MM.1S (cell line): Measurements from ENCODE around the gene ACTL6B.

Experiments
- EZH2 ChIP-seq: fragments of 300-600 bp; sonication (generic); optimal IDR thresholded peaks from 2 replicates; pipeline ENCODE3; 2017; ENCODE audit warnings: low read depth, mild to moderate bottlenecking, antibody characterized with exemption, low read length, mixed read lengths
- EZH2phosphoT487 ChIP-seq: fragments of 300-600 bp; sonication (generic); IDR thresholded peaks from 2 replicates; pipeline ENCODE4 v1.6.1; 2018; ENCODE audit warnings: antibody characterized with exemption, low read length
- TF ChIP-seq, protein P1 (sequence below): fragments of 300-600 bp; sonication (generic); IDR thresholded peaks from 2 replicates; pipeline ENCODE4 v1.5.1; 2016; ENCODE audit warnings: antibody characterized with exemption, low read length, mixed read lengths

DNA sequence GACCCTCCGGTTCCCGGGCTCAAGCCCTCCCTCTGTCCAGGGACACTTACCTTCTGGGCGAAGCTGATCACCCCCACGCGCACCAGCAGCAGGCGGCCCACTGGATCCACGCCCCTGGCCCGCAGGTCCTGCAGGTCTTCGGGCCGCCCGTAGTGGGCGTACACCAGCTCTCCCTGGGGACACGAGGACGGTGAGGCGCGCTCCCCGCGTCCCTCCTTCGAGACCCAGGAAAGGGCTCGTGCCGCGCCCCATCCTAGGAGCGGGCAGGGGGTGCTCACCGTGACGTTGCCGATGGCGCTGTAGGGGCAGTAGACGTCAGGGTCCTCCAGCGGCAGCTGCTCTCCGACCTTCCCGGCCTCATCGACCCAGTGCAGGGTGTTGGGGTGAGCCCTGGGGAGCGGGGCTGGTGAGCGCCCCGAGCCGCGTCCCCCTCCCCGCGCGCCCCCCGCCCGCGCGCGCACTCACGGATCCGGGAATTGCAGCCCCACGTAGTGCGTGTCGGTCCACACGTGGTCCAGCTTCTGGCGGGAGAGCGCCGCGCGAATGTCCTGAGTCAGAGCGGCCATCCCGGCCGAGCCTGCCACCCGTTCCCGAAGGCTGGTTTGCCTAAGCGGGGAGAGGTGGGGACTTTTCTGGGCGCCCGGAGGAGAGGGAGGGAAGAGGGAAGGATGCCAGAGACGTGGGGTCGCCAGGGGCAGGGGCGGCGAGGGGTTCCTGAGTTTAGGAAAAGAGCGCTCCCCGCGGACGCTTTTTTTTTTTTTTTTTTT is 23.1 kb downstream of the ACTL6B start:
- TF ChIP-seq, protein P1, sequence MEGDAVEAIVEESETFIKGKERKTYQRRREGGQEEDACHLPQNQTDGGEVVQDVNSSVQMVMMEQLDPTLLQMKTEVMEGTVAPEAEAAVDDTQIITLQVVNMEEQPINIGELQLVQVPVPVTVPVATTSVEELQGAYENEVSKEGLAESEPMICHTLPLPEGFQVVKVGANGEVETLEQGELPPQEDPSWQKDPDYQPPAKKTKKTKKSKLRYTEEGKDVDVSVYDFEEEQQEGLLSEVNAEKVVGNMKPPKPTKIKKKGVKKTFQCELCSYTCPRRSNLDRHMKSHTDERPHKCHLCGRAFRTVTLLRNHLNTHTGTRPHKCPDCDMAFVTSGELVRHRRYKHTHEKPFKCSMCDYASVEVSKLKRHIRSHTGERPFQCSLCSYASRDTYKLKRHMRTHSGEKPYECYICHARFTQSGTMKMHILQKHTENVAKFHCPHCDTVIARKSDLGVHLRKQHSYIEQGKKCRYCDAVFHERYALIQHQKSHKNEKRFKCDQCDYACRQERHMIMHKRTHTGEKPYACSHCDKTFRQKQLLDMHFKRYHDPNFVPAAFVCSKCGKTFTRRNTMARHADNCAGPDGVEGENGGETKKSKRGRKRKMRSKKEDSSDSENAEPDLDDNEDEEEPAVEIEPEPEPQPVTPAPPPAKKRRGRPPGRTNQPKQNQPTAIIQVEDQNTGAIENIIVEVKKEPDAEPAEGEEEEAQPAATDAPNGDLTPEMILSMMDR = peak; percentile 30
- TF ChIP-seq EZH2 = peak; percentile 45
- peak; percentile 52; the same call in 1 of the 2 replicates for TF ChIP-seq EZH2phosphoT487
